Breast epithelium (tissue), 3 donors: Measurements from ENCODE around the gene STEAP1B.

Experiments
- CTCF ChIP-seq, 3 donors: fragments of 450-650 bp; IDR thresholded peaks; one replicate each; pipeline ENCODE4 v1.5.1; 2016 to 2017; ENCODE audit warnings: antibody characterized with exemption in 3 of 3, mild to moderate bottlenecking in 3 of 3, moderate library complexity in 3 of 3
- POLR2A ChIP-seq: fragments of 450-650 bp; IDR thresholded peaks from one replicate; pipeline ENCODE4 v1.6.1; 2016; ENCODE audit warnings: antibody characterized with exemption, mild to moderate bottlenecking, moderate library complexity

GRCh38 chr7:22417349-22417748, 82.6 kb downstream of the STEAP1B start:
- no peak for TF ChIP-seq CTCF (IDR thresholded peaks at IDR 0.05)
- TF ChIP-seq POLR2A: no peak
